ENCODE results near the gene POLR3A.

DNA sequence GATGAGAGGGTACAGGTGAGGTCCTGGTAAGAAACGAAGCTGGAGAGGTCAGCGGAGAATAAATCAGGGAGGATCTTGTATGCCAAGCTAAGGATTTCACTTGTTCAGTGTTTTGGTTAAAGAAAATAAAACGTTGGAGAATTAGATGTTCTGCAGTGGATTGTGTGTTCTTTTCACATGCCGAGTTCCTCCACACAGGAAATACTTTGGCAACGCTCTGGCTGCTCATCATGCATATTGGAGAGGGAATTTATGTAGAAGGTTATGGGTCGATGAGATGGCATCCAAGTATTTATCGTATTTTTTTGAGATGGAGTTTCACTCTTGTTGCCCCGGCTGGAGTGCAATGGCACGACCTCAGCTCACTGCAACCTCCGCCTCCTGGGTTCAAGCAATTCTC lies 15.4 kb upstream of the POLR3A start:
- TF ChIP-seq CTCF (IDR thresholded peaks at IDR 0.05; ENCODE audit: low read depth, low read length), result no peak
- TF ChIP-seq EZH2phosphoT487 (IDR thresholded peaks at IDR 0.05; ENCODE audit: low read depth), result no peak

Measured in OCI-LY3 (cell line).